ENCODE data around the gene BTG4.

BTG4 gene

DNA sequence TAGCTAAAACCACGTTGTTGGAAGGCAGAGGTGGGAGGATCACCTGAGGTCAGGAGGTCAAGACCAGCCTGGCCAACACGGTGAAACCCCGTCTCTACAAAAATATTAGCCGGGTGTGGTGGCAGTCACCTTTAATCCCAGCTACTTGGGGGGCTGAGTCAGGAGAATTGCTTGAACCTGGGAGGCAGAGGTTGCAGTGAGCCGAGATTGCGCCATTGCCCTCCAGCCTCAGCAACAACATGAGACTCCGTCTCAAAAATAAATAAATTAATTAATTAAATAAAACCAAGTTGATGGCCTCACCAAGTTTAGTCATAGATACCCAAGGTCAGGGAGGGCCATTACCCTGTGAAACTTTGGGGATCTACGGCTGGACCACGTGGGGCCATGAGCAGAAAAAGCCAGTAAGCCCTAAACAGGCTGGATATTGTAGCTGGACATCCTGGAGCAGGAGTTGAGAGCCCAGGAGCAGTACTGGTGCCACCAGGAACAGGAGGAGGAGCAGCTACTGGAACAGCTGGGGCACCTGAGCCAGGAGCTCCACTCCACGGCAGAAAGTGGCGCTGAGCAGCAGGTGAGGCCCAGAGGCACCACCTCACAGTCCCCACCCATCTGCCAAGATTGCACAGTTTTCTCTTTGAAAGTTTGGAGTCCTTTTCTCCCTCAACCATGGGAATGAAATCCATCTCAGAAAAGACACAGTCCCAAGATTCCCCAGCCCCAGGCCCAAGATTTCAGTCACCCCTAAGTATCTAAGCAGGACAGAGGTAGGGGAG is 50.5 kb downstream of the BTG4 start:
- DNase-seq: no peak
- in situ Hi-C loops (cut with HindIII; ENCODE audit: low pct_ligation_motif_present, low pct_unique_long_range_greater_than_20kb, low sequenced_read_pairs): no loop called here

DNA sequence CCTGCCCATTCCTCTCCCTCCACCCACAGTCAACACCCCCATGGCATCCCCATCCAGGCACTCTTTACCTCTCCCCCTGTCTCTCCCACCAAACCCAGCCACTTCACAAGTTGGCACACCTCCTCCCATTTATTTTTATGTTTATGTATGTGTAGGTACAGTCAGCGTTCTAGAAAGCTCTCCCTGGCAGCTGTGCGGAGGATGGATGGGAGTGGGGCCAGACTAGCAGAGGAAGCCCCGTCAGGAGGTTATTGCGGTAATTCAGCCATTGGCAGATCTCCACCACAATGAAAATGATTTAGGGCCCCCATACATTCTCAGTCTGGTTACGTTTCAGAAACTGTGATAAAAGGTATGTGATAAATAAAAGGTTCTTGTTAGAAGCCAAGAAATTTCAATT is 51.3 kb downstream of the BTG4 start:
- DNase-seq: no peak
- in situ Hi-C loops (cut with HindIII; ENCODE audit: low pct_ligation_motif_present, low pct_unique_long_range_greater_than_20kb, low sequenced_read_pairs): no loop called here

DNA sequence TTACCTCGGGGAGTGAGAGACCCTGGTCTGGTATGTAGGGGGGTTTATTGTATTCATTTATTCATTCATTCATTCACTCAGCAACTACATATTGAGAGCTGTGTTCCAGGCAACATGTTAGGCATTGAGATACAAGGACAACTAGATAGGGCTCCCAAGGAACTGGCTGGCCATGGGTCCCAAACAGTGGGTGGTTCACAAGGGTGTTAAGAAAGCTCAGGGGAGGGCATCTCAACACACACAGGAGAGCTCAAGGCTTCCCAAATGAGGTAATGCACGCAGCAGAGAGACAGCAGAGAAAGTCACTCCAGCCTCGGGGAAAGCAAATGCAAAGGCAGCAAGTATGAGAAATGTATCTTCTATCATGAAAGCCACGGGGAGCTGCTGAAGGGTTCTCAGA is 51.8 kb downstream of the BTG4 start:
- in situ Hi-C loops (cut with HindIII; ENCODE audit: low pct_ligation_motif_present, low pct_unique_long_range_greater_than_20kb, low sequenced_read_pairs): no loop called here

DNA sequence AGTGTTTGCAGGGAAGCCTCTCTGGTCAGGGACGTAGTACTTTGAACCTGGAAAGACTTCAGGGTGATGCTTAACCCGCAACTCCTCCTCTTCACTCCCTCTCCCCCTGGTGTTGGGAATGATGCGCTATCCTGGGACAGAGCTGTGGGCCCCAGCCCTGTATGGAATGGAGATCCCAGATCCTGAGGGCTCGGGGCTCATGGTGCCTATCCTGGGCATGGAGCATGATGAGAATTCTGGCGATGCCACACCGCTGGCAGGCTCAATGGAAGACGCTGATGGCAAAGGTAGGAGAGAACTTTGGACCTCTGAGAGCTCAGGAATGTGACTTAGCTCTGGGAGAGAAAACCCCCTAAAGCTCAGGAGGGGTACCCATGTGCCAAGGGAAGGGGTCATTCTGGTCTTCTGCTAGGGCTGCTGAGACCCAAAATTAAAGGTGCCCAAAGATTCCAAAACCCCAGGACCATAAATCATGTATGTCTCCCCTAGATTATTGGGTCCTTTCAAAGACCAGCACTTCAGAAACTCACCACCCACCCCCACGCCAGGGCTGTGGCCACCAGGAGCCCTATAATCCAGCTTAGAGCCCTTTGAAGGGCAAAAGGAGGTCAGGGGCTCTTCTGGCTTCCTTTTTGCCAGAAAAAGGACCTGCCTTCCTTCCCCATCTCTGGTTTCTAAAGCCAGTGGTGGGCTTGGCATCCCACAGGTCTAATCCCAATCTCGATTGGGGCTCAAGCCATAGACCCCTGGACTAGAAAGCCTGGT is 52.5 kb downstream of the BTG4 start:
- DNase-seq: no peak
- in situ Hi-C loops (cut with HindIII; ENCODE audit: low pct_ligation_motif_present, low pct_unique_long_range_greater_than_20kb, low sequenced_read_pairs): no loop called here

More for the DNA sequence above, 51.8 kb downstream of the BTG4 start:
- DNase-seq: no peak

DNA sequence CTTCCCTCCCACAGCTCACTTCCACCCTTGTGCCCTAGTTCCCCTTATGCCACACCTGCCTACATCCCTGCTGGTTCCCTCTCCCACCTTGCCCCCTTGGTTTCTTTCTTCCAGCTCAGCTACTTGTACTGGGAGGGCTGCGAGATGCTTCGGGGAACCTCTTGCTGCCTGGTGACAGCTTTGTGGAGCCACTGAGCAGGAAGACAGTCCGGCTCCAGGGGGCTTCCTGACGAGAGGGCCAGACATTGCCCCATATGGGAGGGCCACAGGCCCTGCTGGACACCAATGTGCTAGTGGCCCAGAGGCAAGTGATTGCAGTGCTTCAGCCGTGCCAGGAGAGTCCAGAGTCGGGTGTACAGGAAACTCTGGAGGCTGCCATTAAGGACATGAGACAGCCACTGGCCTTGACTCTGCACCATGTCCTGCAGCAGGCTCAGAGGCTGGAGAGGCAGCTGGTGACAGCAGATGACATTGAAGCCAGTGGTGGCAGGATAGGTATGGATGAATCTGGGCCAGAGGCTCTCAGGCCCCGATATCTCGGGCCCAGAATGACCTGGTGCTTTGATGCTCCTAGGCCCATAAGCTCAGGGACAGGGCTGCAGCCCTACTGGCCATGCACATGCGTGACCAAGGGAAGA is 54.3 kb downstream of the BTG4 start:
- DNase-seq: no peak
- in situ Hi-C loops (cut with HindIII; ENCODE audit: low pct_ligation_motif_present, low pct_unique_long_range_greater_than_20kb, low sequenced_read_pairs): no loop called here

DNA sequence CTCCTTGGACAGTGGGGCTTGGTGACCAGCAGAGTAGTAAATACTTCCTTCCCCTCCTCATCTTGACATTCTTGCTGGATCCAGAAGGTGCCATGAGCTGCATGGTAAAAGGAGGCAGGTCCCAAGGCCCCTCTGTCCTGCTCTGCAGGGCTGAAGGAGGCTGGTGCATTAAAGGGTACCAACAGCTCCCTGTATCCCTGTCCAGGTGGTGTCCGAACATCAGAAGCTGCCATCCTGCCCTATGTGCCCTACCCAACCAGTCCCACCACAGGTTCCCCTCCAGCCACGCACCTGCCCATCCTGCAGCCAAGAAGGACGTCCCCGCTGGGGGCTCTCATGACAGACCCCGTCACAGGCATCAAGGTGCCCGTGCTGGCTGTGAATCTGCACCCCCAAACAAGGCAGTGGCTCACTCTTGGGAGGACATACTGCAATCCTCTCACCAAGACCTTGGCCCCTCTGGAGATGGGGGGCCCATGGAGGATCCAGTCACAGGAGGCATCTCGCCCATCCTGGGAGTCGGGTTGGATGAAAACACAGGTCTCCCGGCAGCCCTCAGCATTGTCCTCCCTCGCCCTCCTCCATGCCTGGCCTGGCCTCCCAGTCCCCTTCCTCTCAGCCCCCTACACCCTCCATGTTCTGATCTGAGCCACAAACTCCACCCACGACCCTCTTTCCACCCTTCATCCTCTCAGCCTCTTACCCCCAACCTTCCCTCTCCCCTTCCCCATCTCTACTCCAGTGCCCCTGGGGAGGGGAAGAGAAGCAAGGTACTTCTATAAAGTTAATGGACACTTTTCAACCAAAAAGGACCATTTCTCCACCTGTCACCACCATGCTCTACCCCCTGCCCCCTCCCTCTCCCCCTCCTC is 55.1 kb downstream of the BTG4 start:
- no peak for DNase-seq
- in situ Hi-C loops (cut with HindIII; ENCODE audit: low pct_ligation_motif_present, low pct_unique_long_range_greater_than_20kb, low sequenced_read_pairs): no loop called here

DNA sequence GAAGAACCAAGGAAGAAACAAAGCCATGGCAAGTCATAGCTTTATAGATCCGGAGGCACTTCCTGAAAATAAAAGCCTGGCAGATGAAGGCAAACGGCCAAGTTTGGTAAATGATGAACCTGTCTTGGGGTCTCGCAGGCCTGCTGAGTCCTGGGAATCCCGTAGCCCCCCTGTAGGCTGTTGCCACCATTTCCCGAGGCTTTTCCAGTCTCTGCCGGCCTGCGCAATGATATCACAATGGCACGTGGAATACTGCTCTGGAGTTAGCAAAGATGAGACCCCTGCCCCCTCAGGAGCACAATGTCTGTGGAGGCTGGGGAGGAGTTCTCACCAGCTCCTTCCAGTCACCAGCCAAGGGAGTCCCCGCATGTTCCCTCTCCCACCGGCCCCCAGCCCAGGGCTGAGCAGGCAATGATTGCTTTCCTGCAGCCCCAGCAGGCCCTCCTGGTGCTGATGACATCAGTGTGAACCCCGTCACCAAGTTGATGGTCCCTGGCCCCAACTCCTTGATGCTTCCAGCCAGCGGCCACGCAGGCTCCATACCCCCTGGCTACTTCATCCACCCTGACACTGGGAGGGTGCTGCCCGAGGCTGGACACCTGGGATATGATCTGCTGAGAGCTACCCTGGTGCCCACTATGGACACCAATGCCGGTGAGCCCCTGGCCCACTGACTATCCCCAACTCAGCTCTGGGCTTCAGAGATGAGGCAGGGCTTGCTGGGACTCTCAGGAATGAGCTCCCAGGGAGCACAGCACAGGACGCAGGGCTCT is 55.9 kb downstream of the BTG4 start:
- in situ Hi-C loops (cut with HindIII; ENCODE audit: low pct_ligation_motif_present, low pct_unique_long_range_greater_than_20kb, low sequenced_read_pairs): no loop called here

DNA sequence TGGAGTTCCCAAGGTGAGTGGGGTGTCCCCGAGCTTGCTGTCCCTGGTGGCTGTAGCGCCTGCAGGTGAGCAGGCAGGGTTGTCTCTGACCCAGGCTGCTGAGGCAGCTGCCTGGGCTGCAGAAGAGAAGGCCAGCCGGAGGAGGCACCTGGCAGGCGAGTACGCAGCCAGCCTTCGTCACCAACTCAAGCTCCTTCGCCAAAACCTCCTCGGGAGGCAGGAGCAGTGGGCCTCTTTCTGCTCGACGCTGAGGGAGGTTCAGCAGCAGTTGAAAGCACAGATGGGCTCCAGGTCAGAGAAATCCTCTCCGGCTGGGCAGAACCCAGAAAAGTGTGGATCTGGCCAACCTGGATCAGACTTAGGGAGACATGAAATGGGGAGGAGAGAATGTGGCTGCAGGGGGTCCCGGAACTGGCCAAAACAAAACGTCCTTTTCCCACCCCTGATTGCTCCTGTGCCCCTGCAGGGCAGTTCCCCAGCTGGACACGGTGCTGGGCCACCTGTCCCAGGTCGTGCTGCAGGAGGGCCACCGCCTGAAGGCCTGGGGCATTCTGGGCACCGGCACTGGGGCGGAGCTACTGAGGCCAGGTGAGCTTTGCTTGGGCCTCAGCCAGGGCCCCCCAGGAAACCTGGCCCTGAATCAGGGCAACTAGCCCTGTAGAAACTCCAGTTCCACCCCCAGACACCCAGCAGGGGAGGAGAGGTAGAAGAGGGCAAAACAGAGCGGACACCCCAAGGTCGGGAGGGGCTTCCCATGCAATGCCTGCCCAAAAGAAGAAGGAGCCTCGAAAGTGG is 56.7 kb downstream of the BTG4 start:
- no peak for DNase-seq
- in situ Hi-C loops (cut with HindIII; ENCODE audit: low pct_ligation_motif_present, low pct_unique_long_range_greater_than_20kb, low sequenced_read_pairs): no loop called here

More for the DNA sequence above, 55.9 kb downstream of the BTG4 start:
- no peak for DNase-seq

DNA sequence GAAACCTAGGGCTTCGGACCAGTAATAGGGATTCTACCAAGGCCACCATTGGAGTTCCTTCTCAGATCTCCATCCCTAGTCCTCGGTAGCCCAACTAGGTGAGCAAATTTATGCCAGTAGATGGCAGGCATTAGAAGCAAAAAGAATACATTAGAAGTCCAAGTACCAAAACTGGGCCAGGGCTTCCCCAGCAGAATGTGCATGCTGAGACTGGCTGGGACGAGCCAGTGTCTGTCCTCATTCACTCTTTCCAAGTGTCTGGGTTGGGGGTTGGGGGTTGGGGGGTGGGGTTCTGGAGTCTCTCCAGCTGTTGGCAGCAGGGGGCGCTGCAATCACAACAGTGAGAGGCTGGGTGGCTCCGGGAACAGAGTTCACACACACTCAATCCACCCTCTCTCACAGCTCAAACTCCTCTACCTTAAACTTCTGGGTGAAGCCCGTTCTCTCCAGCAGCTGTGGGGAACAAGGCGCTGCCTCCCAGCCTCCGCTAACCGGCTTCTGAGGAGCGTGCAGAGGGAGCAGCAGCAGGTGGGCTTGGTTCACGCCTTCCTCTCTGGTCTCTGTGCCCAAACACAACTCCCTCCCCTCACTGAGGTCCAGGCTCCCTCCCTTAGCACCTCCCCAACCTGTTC is 57.5 kb downstream of the BTG4 start:
- peak; percentile 57 for DNase-seq
- in situ Hi-C loops (cut with HindIII; ENCODE audit: low pct_ligation_motif_present, low pct_unique_long_range_greater_than_20kb, low sequenced_read_pairs): no loop called here

DNA sequence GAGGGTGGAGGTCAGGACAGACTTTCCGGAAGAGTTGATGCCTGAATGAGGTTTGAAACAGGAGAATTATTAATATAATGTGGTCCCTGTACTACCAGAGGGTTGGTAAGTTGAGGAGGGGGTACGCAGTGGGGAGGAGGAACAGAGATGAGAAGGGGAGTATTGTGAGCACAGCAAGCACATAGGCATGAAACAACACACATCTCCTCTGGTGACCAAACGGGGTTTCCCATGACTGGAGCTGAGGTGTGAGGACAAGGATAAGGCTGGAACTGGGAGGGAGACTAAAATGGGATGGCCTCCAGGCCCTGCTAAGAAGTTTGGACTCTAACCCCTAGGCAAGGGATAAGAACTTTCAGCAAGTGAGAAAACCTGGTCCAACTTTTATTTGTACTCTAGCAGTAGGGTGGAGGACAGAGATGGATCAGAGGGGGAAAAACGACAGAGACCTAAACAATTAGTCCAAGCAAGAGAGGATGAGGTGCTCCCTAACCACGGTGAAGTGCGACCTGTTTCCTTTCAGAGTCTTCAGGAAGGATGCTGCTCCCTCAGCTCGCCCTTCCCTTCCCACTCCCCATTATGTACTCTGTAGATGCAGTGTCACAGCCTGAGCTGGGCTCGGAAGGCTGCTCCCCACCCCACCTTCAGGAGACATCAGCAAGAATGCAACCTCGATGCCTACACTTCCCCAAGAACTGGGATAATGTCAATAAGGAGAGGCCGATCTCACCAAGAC is 59.2 kb downstream of the BTG4 start:
- in situ Hi-C loops (cut with HindIII; ENCODE audit: low pct_ligation_motif_present, low pct_unique_long_range_greater_than_20kb, low sequenced_read_pairs): no loop called here
- DNase-seq: no peak

DNA sequence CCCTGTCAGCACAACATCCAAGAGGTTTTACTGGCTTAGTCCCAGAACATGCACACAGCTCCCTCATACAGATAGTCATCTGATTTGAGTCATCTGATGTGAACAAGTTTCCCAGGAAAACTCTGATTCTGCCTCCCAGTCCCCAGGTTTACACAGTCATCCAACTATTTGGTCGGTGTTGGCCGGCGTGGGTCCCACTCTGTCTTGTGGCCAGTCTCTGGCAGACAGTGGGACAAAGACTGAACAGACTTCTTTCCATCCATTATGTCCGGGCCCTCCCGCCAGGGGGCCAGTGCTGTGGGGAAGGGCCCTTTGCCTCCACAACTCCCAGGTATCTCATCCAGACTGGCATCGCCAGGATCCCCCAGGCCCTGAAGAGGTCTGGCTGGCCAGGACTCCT is 60.0 kb downstream of the BTG4 start:
- DNase-seq: no peak
- in situ Hi-C loops (cut with HindIII; ENCODE audit: low pct_ligation_motif_present, low pct_unique_long_range_greater_than_20kb, low sequenced_read_pairs): no loop called here

DNA sequence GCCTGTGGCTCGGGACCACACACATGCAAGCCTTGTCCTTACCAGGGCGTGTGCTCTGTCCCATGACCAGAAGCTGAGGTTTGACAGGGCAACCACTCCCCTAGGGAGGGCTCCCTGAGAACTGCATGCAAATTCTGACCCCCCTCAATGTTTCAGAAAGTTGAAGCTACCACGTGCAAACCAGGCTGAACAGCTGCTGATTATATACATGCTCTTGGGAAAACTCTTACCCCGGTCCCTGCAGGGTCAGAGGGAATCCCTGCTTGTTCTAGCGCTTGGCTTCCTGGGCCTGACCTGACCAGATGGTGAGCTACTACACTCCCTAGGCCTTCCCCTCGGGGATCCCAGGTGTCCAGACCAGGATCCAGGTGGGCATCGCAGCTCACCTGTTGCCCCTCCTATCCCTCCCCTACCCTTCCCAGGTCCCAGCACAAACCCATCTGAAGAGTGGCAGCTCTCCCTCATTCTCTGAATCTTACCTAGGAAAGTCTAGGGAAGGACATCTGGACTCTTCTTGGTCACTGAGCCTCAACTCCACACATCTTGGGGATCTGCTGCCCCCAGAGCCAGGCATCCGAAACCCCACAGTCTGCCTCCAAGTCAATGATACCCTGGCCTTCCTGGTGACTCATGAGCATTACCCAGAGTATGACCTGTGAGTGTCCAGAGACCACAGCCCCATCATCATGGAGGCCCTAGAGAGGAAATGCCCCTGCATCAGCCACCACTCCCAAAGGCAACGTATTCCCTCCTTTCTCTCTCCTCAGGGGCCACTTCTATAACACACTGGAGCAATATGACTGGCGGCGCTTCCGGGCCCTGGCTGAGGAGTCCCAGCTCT is 61.5 kb downstream of the BTG4 start:
- in situ Hi-C loops (cut with HindIII; ENCODE audit: low pct_ligation_motif_present, low pct_unique_long_range_greater_than_20kb, low sequenced_read_pairs): no loop called here

DNA sequence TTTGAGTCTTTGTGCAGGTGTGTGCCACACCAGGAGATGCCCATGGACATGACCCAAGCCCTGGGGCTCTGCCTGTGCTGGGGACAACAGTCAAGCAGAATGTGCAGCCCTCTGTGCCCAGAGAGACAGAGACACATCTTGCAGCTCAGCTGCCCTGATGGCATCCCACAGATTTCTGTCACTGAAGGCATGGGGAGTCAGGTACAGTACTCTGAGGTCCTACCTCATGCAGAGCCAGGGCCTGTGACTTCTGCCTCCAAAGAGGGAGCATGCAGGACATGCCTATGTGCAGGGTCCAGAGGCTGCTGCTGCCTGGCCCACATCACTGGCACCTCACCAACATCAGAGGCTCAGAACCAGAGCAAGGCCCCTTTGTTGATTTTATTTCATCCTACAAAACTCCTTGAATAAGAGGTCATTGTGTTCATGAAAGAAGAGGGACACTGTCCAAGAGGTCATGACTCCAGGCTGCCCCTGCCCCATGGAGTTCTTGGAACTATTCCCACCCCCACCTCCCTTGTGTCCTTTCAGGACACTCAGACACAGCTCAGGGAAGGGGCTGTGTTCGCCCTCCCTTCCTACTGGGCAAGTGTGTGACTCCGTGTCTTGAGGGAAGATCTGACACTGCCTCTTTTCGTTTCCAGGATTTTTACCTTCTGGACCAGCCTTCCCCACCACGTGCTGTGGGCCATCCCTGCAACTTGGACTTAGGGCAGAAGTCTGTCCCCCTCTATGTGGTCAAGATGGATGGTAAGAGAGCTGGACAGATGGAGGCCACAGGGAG is 62.3 kb downstream of the BTG4 start:
- DNase-seq: no peak
- in situ Hi-C loops (cut with HindIII; ENCODE audit: low pct_ligation_motif_present, low pct_unique_long_range_greater_than_20kb, low sequenced_read_pairs): no loop called here

More for the DNA sequence above, 61.5 kb downstream of the BTG4 start:
- DNase-seq: no peak

DNA sequence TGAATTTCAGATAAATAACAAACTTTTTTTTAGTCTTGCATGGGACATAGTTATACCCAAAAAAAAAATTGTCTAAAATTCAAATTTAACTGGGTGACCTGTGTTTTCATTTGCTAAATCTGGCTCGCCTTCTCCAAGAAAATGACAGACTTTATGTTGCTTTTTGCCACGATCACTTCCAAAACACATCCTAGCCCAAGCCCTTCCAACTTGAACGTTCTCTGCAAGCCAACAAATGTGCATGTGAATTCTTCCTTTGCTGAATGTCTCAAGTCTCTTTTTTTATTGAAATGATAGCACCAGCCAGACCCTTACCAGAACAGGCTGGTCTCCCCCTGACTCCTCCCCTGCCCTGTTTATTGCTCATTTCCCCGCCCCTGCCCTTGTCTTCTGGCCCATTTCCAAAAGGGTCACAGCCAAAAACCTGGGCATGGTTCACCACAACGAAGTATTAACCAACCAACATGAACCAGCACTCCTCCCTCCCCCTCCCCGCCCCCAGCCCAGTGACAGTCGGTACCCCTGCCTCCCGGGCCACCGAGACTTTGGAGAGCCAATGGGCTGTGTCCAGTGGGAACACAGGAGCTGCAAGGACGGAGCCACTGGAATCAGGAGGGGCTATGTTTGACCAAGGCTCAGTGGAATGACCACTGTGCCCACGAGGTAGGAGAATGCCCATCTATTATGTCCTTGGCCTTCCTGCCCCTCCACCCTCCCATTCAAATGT is 63.2 kb downstream of the BTG4 start:
- in situ Hi-C loops (cut with HindIII; ENCODE audit: low pct_ligation_motif_present, low pct_unique_long_range_greater_than_20kb, low sequenced_read_pairs): no loop called here

More for the DNA sequence above, 63.2 kb downstream of the BTG4 start:
- DNase-seq: no peak
